ENCODE results near the gene TRPM7. TPM values are rescaled to one million over a fixed set of nuclear protein-coding genes. Genes with fewer than 3 reads are reported as not detected.

Gene TRPM7
- total and polyA plus RNA-seq, 9 of the 15 experiments (the other 6 are each of a cell fraction or from before 2014, with no cell fraction given), result 12.3 to 59.2 (median 31.5) TPM

DNA sequence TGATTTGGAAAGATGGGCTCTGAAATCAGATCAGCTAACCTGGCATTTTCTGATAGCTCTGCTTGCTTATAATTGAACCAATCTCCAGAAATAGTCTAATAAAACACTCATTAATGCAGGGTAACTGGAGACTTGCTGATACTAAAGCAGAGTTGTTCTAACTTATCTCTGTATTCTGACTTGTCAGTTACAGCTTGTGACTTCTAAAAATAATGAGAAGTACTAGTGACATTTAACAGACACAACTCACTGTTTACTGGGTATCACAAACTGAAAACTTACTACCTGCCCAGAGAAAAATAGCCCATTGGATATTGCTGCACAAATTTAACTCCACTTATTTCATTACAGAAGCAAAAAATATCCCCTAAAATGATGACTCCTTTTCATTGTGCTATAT, 24.0 kb upstream of the TRPM7 start:
- no peak for DNase-seq (ENCODE audit: extremely low read depth in 1 of 4, low spot score in 3 of 4)
- Histone ChIP-seq H3K9ac (ENCODE audit: insufficient read depth in 1 of 2, low read depth in 2 of 2, low read length in 2 of 2) (no peak overlapping the region), H3K4me2 (ENCODE audit: insufficient read depth, low read length) (no peak overlapping the region), H3K9me1 (ENCODE audit: control insufficient read depth, insufficient read depth, low read length) (no peaks in the 10 kb centered on the region), H2AFZ (ENCODE audit: low read depth, low read length) (no peak overlapping the region), H3K4me3 (no peak overlapping the region), H4K20me1 (replicated peaks; ENCODE audit: control insufficient read depth, insufficient read depth, low read length) (no peaks in the 10 kb centered on the region), H3K36me3 (ENCODE audit: control insufficient read depth, insufficient read depth, low read length) (peaks cover 17% of the 10 kb centered on the region), H3K79me2 (ENCODE audit: control insufficient read depth, insufficient read depth, low read length) (no peaks in the 10 kb centered on the region), H3K4me1 (replicated peaks in 1 of 2; ENCODE audit: control insufficient read depth in 2 of 2, insufficient read depth in 2 of 2, low read length in 2 of 2) (no peaks in the 10 kb centered on the region; a peak in 1 of 5 replicates), H3K27ac (ENCODE audit: extremely low read depth, low read depth, low read length) (no peak overlapping the region), H3K9me3 (replicated peaks; ENCODE audit: control insufficient read depth, insufficient read depth, low read depth, low read length) (no peaks in the 10 kb centered on the region), H3K27me3 (ENCODE audit: control insufficient read depth in 2 of 2, insufficient read depth in 2 of 2, low read length in 2 of 2) (no peaks in the 10 kb centered on the region)
- no peak for TF ChIP-seq PRPF4 (IDR thresholded peaks at IDR 0.05; ENCODE audit: insufficient read depth, low read depth, low read length, poor library complexity, severe bottlenecking)
- TF ChIP-seq ZNF263 (CRISPR knock-in tag; IDR thresholded peaks at IDR 0.05; ENCODE audit: borderline replicate concordance), result no peak
- TF ChIP-seq, protein P1, sequence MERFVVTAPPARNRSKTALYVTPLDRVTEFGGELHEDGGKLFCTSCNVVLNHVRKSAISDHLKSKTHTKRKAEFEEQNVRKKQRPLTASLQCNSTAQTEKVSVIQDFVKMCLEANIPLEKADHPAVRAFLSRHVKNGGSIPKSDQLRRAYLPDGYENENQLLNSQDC (CRISPR knock-in tag; IDR thresholded peaks at IDR 0.05), result no peak
- no peak for TF ChIP-seq IFI16 (CRISPR knock-in tag; IDR thresholded peaks at IDR 0.05)
- TF ChIP-seq, protein P2, sequence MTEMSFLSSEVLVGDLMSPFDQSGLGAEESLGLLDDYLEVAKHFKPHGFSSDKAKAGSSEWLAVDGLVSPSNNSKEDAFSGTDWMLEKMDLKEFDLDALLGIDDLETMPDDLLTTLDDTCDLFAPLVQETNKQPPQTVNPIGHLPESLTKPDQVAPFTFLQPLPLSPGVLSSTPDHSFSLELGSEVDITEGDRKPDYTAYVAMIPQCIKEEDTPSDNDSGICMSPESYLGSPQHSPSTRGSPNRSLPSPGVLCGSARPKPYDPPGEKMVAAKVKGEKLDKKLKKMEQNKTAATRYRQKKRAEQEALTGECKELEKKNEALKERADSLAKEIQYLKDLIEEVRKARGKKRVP (CRISPR knock-in tag; IDR thresholded peaks at IDR 0.05), result no peak
- no peak for TF ChIP-seq NR2C2 (CRISPR knock-in tag; IDR thresholded peaks at IDR 0.05)
- TF ChIP-seq NR2C2 (tag; IDR thresholded peaks at IDR 0.05), result no peak
- TF ChIP-seq ZNF12 (CRISPR knock-in tag; IDR thresholded peaks at IDR 0.05), result no peak
- no peak for TF ChIP-seq JUN (IDR thresholded peaks at IDR 0.05; ENCODE audit: borderline replicate concordance, low read depth, low read length)
- TF ChIP-seq JUN (CRISPR knock-in tag; IDR thresholded peaks at IDR 0.05; ENCODE audit: borderline replicate concordance), result no peak
- no peak for TF ChIP-seq NCOA4 (IDR thresholded peaks at IDR 0.05; ENCODE audit: partially characterized antibody)
- TF ChIP-seq TCF3 (CRISPR knock-in tag; IDR thresholded peaks at IDR 0.05), result no peak
- TF ChIP-seq GABPA (tag; conservative IDR thresholded peaks at IDR 0.05; ENCODE audit: low read depth), result no peak
- TF ChIP-seq, protein P3, sequence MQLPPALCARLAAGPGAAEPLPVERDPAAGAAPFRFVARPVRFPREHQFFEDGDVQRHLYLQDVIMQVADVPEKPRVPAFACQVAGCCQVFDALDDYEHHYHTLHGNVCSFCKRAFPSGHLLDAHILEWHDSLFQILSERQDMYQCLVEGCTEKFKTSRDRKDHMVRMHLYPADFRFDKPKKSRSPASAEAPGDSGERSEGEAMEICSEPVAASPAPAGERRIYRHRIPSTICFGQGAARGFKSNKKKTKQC (CRISPR knock-in tag; IDR thresholded peaks at IDR 0.05), result no peak
- TF ChIP-seq ZNF324 (CRISPR knock-in tag; IDR thresholded peaks at IDR 0.05), result no peak
- no peak for TF ChIP-seq ZNF24 (IDR thresholded peaks at IDR 0.05)
- no peak for TF ChIP-seq ARNT (IDR thresholded peaks at IDR 0.05)
- TF ChIP-seq XRCC5 (IDR thresholded peaks at IDR 0.05; ENCODE audit: low read depth, low read length), result no peak
- TF ChIP-seq, protein P4, sequence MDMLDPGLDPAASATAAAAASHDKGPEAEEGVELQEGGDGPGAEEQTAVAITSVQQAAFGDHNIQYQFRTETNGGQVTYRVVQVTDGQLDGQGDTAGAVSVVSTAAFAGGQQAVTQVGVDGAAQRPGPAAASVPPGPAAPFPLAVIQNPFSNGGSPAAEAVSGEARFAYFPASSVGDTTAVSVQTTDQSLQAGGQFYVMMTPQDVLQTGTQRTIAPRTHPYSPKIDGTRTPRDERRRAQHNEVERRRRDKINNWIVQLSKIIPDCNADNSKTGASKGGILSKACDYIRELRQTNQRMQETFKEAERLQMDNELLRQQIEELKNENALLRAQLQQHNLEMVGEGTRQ (CRISPR knock-in tag; IDR thresholded peaks at IDR 0.05), result no peak
- no peak for TF ChIP-seq ZFP30 (CRISPR knock-in tag; IDR thresholded peaks at IDR 0.05; ENCODE audit: borderline replicate concordance)
- no peak for FAIRE-seq
- in situ Hi-C loops (cut with MboI) (no loop called here), intact Hi-C loops (cut with micrococcal nuclease) (no loop called here)
- CTCF ChIA-PET (ENCODE audit: low intra/inter-chr PET ratio), result no interaction called here
- POLR2A ChIA-PET, result interaction anchor here (0.7 kb wide), 2 partner anchors 14 to 320 kb away, joined by 3 read pairs; no protein-coding TSS in a partner anchor
- no TSS peak for BruUV-seq (replicated peaks)
- ATAC-seq, result no peak
